AG04449 (cell line): ENCODE results near the gene ARL6IP4.
A peak's percentile ranks its signal among the peaks of the same experiment; 100 is the strongest.

Experiments used
- CTCF ChIA-PET: fragments of 350-600 bp; formaldehyde crosslinking; extraction: SDS; loops from one replicate; lab custom pipeline; 2021; ENCODE audit warnings: antibody characterized with exemption; lab: Yijun Ruan, JAX
- POLR2A ChIA-PET: fragments of 400-600, 350-600 bp; formaldehyde crosslinking; extraction: SDS; loops from one replicate; lab custom pipeline; 2020; ENCODE audit warnings: antibody characterized with exemption, inconsistent platforms; lab: Yijun Ruan, JAX
- DNase-seq: peaks from one replicate; pipeline ENCODE4 v3.0.0-alpha.2; 2010; ENCODE audit warnings: low read depth, low spot score
- H3K4me3 ChIP-seq: 2 replicates; pipeline ENCODE4 v1.5.1; 2011; ENCODE audit warnings: low read depth, mild to moderate bottlenecking, control low read depth, low read length
- TF ChIP-seq, protein P1 (sequence below): IDR thresholded peaks from one replicate; pipeline ENCODE4 v1.5.1; 2011; ENCODE audit warnings: mild to moderate bottlenecking, moderate library complexity, low read length, control low read depth, inconsistent platforms; ENCODE audit not compliant: insufficient read depth; ENCODE audit errors: missing control alignments

Gene ARL6IP4

DNA sequence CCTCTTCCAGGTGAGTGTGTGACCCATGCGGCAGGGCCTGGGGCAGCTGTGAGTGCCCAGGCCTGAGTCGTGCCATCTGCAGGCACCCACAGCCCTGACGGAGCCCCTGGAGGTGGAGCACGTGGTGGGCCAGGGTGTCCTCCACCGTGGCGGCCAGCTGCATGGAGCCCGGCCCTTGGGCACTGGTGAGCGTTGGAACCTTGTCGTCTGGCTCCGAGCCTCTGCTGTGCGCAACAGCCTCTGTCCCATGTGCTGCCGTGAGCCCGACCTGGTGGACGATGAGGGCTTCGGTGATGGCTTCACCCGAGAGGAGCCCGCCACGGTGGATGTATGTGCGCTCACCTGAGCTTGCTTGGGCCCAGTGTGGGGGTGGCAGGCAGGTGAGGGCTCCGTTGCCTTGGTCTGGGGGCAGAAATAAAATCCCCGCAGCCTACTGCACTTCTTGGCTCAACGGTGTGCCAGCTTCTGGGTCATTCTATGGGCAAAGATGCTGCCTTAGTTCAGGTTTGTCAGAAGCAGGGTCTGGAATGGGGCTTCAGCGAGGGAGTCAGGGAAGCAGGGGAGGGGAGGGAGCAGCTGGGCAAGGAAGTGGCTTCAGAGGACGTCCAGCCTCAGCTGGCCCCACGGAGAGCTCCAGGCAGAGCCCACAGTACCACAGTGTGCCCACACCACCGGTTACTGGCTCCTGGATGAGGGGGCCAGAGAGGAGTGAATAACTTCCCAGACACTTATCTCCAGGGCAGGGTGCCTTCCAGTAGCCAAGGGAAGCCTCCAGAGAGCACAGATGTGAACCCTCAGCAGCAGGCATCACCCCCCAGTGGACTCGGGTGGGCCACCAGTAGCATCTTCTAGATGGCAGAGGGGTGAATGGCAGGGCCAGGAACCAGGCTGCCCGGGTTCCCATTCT lies 1.2 kb upstream of the ARL6IP4 start:
- no peak for DNase-seq
- TF ChIP-seq, protein P1, sequence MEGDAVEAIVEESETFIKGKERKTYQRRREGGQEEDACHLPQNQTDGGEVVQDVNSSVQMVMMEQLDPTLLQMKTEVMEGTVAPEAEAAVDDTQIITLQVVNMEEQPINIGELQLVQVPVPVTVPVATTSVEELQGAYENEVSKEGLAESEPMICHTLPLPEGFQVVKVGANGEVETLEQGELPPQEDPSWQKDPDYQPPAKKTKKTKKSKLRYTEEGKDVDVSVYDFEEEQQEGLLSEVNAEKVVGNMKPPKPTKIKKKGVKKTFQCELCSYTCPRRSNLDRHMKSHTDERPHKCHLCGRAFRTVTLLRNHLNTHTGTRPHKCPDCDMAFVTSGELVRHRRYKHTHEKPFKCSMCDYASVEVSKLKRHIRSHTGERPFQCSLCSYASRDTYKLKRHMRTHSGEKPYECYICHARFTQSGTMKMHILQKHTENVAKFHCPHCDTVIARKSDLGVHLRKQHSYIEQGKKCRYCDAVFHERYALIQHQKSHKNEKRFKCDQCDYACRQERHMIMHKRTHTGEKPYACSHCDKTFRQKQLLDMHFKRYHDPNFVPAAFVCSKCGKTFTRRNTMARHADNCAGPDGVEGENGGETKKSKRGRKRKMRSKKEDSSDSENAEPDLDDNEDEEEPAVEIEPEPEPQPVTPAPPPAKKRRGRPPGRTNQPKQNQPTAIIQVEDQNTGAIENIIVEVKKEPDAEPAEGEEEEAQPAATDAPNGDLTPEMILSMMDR = no peak
- peak overlapping the region; percentile 87 for H3K4me3 ChIP-seq
- POLR2A ChIA-PET = interaction anchor here (0.6 to 1.6 kb wide), 6 partner anchors 10 to 259 kb away, joined by 3 to 7 read pairs (median 4); partner anchors contain the start of genes MPHOSPH9 and MTRFR
- CTCF ChIA-PET = interaction anchor here (1.4 to 3.9 kb wide), 2 partner anchors 259 kb away, joined by 4 to 27 read pairs; no protein-coding TSS in a partner anchor

DNA sequence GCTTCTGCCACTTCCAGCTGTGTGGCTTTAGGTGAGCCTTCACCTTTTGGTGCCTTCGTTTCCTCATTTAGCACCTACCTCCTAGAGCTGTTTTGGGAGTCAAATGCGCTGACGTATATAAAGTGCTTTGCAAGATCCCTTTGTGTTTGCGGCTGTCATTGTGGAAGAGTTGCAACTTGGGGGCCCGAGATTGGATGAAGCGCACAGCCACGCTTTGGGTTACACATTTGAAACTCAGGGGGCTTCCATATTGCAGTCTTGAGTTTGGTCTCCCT lies 636 bp upstream of the ARL6IP4 start:
- TF ChIP-seq, protein P1 = no peak
- no peak for DNase-seq
- CTCF ChIA-PET = interaction anchor here (3.9 kb wide), 1 partner anchor 259 kb away, joined by 27 read pairs; no protein-coding TSS in a partner anchor
- H3K4me3 ChIP-seq = peak overlapping the region; percentile 87
- POLR2A ChIA-PET = interaction anchor here (0.6 to 1.6 kb wide), 6 partner anchors 10 to 253 kb away, joined by 3 to 7 read pairs (median 4); partner anchors contain the start of genes ABCB9, MPHOSPH9 and MTRFR

DNA sequence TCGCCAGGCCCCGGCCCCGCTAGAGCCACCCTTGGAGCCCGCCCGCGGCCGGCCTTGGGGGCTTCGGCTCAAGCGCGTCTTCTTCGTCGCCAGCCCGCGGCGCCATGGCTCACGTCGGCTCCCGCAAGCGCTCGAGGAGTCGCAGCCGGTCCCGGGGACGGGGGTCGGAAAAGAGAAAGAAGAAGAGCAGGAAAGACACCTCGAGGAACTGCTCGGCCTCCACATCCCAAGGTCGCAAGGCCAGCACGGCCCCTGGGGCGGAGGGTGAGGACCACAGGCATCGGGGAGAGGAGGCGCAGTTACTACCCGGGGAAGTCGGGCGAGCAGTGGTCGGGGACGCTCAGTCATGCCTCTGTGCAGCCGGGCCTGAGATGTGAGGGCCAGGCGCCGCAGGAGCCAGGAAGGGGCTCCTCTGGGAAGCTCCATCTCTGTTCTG lies 573 bp downstream of the ARL6IP4 start:
- TF ChIP-seq, protein P1 = no peak
- H3K4me3 ChIP-seq = peak overlapping the region; percentile 87
- DNase-seq = no peak
- CTCF ChIA-PET = interaction anchor here (0.8 to 3.9 kb wide), 4 partner anchors 9 to 257 kb away, joined by 3 to 27 read pairs (median 4); no protein-coding TSS in a partner anchor
- POLR2A ChIA-PET = interaction anchor here (0.7 to 2.0 kb wide), 2 partner anchors 134 to 252 kb away, joined by 3 to 11 read pairs; partner anchors contain the start of genes MPHOSPH9 and MTRFR

DNA sequence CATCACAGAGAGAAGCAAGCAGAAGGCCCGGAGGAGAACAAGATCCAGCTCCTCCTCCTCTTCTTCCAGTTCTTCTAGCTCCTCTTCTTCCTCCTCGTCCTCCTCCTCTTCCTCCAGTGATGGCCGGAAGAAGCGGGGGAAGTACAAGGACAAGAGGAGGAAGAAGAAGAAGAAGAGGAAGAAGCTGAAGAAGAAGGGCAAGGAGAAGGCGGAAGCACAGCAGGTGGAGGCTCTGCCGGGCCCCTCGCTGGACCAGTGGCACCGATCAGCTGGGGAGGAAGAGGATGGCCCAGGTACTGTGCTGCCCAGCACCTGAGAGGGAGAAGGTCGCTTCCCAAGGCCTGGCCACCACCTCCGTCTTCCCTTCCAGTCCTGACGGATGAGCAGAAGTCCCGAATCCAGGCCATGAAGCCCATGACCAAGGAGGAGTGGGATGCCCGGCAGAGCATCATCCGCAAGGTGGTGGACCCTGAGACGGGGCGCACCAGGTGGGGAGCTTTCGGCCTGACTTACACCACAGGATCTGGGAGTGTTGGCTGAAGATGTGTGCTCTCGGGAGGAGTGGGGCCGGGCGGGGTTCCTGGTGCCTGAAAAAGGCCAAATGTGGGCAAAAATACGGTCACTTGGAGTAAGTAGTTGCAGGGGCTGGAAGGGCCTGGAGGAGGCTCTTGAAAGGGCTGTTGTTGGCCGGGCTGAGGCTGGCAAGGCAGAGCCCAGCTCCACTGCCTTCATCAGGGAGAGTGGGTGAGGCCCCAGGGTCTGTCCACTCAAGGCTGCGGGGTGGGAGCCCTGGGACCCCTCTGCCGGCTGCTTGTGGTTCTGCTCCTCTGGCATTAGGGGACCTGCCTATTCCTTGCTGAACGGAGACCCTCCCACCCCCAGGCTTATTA lies 1.4 kb downstream of the ARL6IP4 start:
- TF ChIP-seq, protein P1 = no peak
- ChIA-PET CTCF (interaction anchor here (0.8 to 3.9 kb wide), 5 partner anchors 8 to 257 kb away, joined by 3 to 27 read pairs (median 3); no protein-coding TSS in a partner anchor), POLR2A (interaction anchor here (0.7 to 2.0 kb wide), 3 partner anchors 133 to 251 kb away, joined by 3 to 11 read pairs (median 3); partner anchors contain the start of genes MPHOSPH9 and MTRFR)
- DNase-seq = no peak
- peak overlapping the region; percentile 87 for H3K4me3 ChIP-seq

DNA sequence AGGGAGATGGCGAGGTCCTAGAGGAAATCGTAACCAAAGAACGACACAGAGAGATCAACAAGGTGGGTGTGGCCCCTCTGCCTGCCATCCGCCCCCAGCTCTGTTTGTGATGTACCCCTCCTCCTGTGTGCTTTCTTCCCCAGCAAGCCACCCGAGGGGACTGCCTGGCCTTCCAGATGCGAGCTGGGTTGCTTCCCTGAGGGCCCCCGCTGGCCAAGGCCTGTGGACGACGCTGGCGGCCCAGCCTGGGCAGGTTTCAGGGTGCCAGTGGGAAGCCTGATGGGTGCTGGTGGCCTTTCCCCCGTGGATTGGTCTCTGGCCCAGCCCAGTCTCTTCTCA lies 2.0 kb downstream of the ARL6IP4 start:
- TF ChIP-seq, protein P1 = no peak
- CTCF ChIA-PET = interaction anchor here (1.5 to 3.9 kb wide), 2 partner anchors 60 to 256 kb away, joined by 3 to 27 read pairs; no protein-coding TSS in a partner anchor
- POLR2A ChIA-PET = interaction anchor here (2.0 kb wide), 1 partner anchor 250 kb away, joined by 11 read pairs; the partner anchor contains the start of genes MPHOSPH9 and MTRFR
- peak overlapping the region; percentile 87 for H3K4me3 ChIP-seq
- DNase-seq = no peak
